Pulmonary artery endothelial cell (primary cell): ENCODE measurements around the gene AFF3. TPM values are rescaled to one million over a fixed set of nuclear protein-coding genes. Genes with fewer than 3 reads are reported as not detected.
"Not testable (repeated sequence)": the region's sequence is repeated elsewhere in the genome, so short reads cannot be mapped to it uniquely, and the experiment has no call there.

Source experiments
- DNase-seq: peaks from one replicate; pipeline ENCODE4 v3.0.0-alpha.2; 2011; ENCODE audit warnings: low read depth, low spot score
- total RNA-seq: library from RNA; depleted of rRNA; stranded (reverse); fragments of >200 nt; gene quantifications from 2 replicates; pipeline ENCODE4 v1.2.3, GENCODE V29; 2014

The AFF3 gene
- total RNA-seq, 1 donor from 2014 or later, result not detected

- no peak for DNase-seq
Observed at GRCh38 chr2:99682275-99683060, 459.9 kb downstream of the AFF3 start.

- no peak for DNase-seq
Observed at GRCh38 chr2:99680946-99681345, 461.4 kb downstream of the AFF3 start.

- DNase-seq, result no peak
Observed at GRCh38 chr2:99679518-99679917, 462.9 kb downstream of the AFF3 start.

- no peak for DNase-seq
Observed at GRCh38 chr2:99678625-99679024, 463.8 kb downstream of the AFF3 start.

GRCh38 chr2:99677814-99678213, 464.6 kb downstream of the AFF3 start:
- DNase-seq, result no peak

GRCh38 chr2:99675130-99675661, 467.2 kb downstream of the AFF3 start:
- no peak for DNase-seq

- no peak for DNase-seq
Observed at GRCh38 chr2:99674090-99674489, 468.3 kb downstream of the AFF3 start.

GRCh38 chr2:99672766-99673350, 469.5 kb downstream of the AFF3 start:
- no peak for DNase-seq

- no peak for DNase-seq
Observed at GRCh38 chr2:99670768-99671734, 471.3 kb downstream of the AFF3 start.

- DNase-seq, result no peak
Observed at GRCh38 chr2:99666256-99666655, 476.1 kb downstream of the AFF3 start.

GRCh38 chr2:99663641-99664040, 478.7 kb downstream of the AFF3 start:
- DNase-seq, result no peak

GRCh38 chr2:99662761-99663341, 479.5 kb downstream of the AFF3 start:
- no peak for DNase-seq

- not testable (repeated sequence) for DNase-seq
Observed at GRCh38 chr2:99661761-99662160, 480.6 kb downstream of the AFF3 start.

GRCh38 chr2:99660616-99661406, 481.6 kb downstream of the AFF3 start:
- no peak for DNase-seq

GRCh38 chr2:99659874-99660273, 482.5 kb downstream of the AFF3 start:
- no peak for DNase-seq

GRCh38 chr2:99657691-99658258, 484.6 kb downstream of the AFF3 start:
- no peak for DNase-seq

- DNase-seq, result no peak
Observed at GRCh38 chr2:99656994-99657393, 485.4 kb downstream of the AFF3 start.

GRCh38 chr2:99653433-99653832, 489.0 kb downstream of the AFF3 start:
- DNase-seq, result no peak

- no peak for DNase-seq
Observed at GRCh38 chr2:99652862-99653261, 489.5 kb downstream of the AFF3 start.
